Measurements from ENCODE around the gene KIRREL1. TPM values are rescaled to one million over a fixed set of nuclear protein-coding genes. Genes with fewer than 3 reads are reported as not detected.

KIRREL1 gene
- total RNA-seq, 1 experiment from 2014 or later, result 101 TPM

DNA sequence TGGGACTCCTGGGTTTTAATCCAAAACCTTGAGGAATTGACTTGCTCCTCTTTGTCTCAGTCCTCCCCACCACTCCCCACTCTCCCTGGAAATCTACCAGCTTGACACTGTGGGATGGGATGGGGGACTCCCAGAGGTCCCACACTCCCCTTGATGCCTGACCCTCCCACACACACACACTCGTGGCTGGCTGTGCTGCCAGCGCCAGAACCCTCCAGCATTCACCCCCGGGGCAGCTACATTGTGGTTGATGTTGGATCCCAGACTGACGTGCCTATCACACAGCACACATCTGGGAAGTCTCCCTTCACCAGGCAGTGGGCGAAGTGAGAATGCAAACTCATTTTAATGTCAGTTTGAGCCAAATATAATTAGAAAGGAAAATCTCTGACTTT lies 10.0 kb downstream of the KIRREL1 start:
- H3K4me1 Mint-ChIP-seq (ENCODE audit: insufficient read depth, unreplicated experiment), result peaks cover 87% of the 10 kb centered on the region
- ChIA-PET CTCF (interaction anchor here (0.7 to 26.2 kb wide), 6 partner anchors 8 to 121 kb away, joined by 3 to 494 read pairs (median 12); partner anchors contain the start of gene KIRREL1), POLR2A (interaction anchor here (0.7 to 14.0 kb wide), 3 partner anchors 8 to 83 kb away, joined by 3 to 245 read pairs (median 12); no protein-coding TSS in a partner anchor)
- peaks cover 4% of the 10 kb centered on the region for H3K36me3 Mint-ChIP-seq (ENCODE audit: insufficient read depth, unreplicated experiment)
- intact Hi-C loops (cut with micrococcal nuclease), result no loop called here
- H3K27me3 Mint-ChIP-seq (ENCODE audit: insufficient read depth, unreplicated experiment), result no peaks in the 10 kb centered on the region
- H3K27ac Mint-ChIP-seq (ENCODE audit: low read depth, unreplicated experiment), result peak overlapping the region; percentile 79
- no peaks in the 10 kb centered on the region for H3K9me3 Mint-ChIP-seq (ENCODE audit: unreplicated experiment)
- TF ChIP-seq, protein P1, sequence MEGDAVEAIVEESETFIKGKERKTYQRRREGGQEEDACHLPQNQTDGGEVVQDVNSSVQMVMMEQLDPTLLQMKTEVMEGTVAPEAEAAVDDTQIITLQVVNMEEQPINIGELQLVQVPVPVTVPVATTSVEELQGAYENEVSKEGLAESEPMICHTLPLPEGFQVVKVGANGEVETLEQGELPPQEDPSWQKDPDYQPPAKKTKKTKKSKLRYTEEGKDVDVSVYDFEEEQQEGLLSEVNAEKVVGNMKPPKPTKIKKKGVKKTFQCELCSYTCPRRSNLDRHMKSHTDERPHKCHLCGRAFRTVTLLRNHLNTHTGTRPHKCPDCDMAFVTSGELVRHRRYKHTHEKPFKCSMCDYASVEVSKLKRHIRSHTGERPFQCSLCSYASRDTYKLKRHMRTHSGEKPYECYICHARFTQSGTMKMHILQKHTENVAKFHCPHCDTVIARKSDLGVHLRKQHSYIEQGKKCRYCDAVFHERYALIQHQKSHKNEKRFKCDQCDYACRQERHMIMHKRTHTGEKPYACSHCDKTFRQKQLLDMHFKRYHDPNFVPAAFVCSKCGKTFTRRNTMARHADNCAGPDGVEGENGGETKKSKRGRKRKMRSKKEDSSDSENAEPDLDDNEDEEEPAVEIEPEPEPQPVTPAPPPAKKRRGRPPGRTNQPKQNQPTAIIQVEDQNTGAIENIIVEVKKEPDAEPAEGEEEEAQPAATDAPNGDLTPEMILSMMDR (IDR thresholded peaks at IDR 0.05; ENCODE audit: unreplicated experiment), result no peak
- BruUV-seq (replicated peaks), result no TSS peak
- peak; percentile 47 for DNase-seq (ENCODE audit: unreplicated experiment)
- H3K4me3 Mint-ChIP-seq (ENCODE audit: unreplicated experiment), result peak overlapping the region; percentile 22

DNA sequence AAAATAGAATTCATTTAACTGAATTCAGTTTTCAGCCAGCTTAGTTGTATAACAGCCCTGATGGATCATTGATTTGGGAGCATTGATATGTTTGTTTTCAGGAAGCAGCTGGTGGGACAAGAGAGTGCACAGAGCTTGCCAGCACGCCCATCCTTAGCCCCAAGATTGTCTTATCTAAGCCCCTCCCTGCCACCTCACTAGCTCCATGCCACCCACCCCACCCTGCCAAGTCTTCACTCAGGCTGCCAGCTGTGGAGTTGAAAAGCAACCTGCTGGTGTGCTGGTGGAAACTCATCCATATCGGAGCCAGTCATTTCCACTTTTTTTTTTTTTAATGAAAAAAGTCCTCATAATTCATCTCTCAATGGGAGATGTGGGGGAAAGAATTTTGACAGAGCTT lies 11.8 kb downstream of the KIRREL1 start:
- Mint-ChIP-seq H3K27me3 (ENCODE audit: insufficient read depth, unreplicated experiment) (no peaks in the 10 kb centered on the region), H3K36me3 (ENCODE audit: insufficient read depth, unreplicated experiment) (peaks cover 4% of the 10 kb centered on the region), H3K9me3 (ENCODE audit: unreplicated experiment) (no peaks in the 10 kb centered on the region), H3K27ac (ENCODE audit: low read depth, unreplicated experiment) (peak overlapping the region; percentile 46), H3K4me3 (ENCODE audit: unreplicated experiment) (no peak overlapping the region), H3K4me1 (ENCODE audit: insufficient read depth, unreplicated experiment) (peaks cover 88% of the 10 kb centered on the region)
- CTCF ChIA-PET, result interaction anchor here (0.6 to 26.2 kb wide), 10 partner anchors 9 to 642 kb away, joined by 3 to 494 read pairs (median 9); partner anchors contain the start of gene KIRREL1
- BruUV-seq (replicated peaks), result no TSS peak
- DNase-seq (ENCODE audit: unreplicated experiment), result no peak
- intact Hi-C loops (cut with micrococcal nuclease), result no loop called here
- POLR2A ChIA-PET, result interaction anchor here (1.0 to 14.0 kb wide), 4 partner anchors 10 to 141 kb away, joined by 3 to 245 read pairs (median 4); no protein-coding TSS in a partner anchor
- TF ChIP-seq, protein P1 (IDR thresholded peaks at IDR 0.05; ENCODE audit: unreplicated experiment), result no peak

DNA sequence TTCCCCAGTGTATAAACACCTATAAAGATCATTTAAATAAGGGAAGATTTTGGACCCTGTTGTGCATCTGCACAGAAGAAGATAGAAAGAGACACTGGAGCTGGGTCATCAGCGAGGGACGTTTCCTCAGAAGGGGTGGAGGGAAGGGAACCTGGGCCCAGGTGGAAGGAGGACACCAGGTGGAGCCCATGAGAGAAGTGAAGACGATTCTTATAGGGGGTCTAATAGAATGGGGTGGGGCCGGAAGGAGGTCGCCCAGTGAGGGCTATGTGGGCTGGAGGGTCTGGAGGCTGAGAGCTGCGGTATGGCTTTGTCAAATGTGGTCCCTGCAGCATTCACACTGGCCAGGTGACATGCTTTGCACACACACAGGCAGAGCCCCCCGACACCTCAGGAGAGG lies 13.7 kb downstream of the KIRREL1 start:
- intact Hi-C loops (cut with micrococcal nuclease), result no loop called here
- peaks cover 90% of the 10 kb centered on the region for H3K4me1 Mint-ChIP-seq (ENCODE audit: insufficient read depth, unreplicated experiment)
- H3K9me3 Mint-ChIP-seq (ENCODE audit: unreplicated experiment), result no peaks in the 10 kb centered on the region
- ChIA-PET POLR2A (interaction anchor here (0.7 to 14.0 kb wide), 5 partner anchors 11 to 23 kb away, joined by 3 to 245 read pairs (median 3); partner anchors contain the start of gene KIRREL1), CTCF (interaction anchor here (0.8 to 26.2 kb wide), 10 partner anchors 9 to 117 kb away, joined by 3 to 494 read pairs (median 6); partner anchors contain the start of gene KIRREL1)
- peak overlapping the region; percentile 77 for H3K27ac Mint-ChIP-seq (ENCODE audit: low read depth, unreplicated experiment)
- BruUV-seq (replicated peaks), result no TSS peak
- H3K4me3 Mint-ChIP-seq (ENCODE audit: unreplicated experiment), result no peak overlapping the region
- DNase-seq (ENCODE audit: unreplicated experiment), result no peak
- TF ChIP-seq, protein P1 (IDR thresholded peaks at IDR 0.05; ENCODE audit: unreplicated experiment), result no peak
- H3K36me3 Mint-ChIP-seq (ENCODE audit: insufficient read depth, unreplicated experiment), result no peaks in the 10 kb centered on the region
- H3K27me3 Mint-ChIP-seq (ENCODE audit: insufficient read depth, unreplicated experiment), result no peaks in the 10 kb centered on the region

DNA sequence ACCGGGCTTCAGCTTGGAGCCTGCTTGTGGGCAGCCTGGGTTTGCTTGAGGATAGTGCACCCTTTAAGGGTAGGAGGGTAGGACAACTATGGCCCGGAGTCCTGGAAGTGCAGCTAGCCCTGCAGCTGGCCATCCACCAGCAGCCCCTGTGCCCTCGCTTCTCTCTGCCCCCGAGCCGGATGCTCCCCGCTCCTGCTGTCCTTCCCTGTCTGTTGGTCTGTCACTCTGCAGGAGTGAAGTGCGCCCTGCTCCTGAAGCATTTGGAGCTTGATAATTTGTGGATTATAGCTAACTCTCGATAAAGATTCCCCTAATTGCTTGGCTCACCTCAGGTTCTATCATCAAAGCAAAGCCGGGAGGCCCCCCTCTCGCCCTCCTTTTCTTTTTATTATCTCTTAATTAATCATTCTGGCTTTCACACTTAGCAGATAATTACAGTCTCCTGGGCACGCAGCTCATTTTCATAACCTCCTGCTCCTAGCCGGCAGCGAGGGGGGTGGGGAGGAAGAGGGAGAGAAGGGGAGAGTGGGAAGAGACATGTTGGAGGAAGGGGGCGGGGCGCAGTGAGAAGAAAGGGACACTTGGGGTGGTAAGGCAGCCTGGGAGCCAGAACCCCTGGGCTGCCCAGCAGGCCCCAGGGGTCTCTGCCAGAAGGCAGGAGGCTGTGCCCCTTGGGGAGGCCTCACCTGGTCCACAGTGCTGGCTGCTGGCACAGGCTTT lies 14.4 kb downstream of the KIRREL1 start:
- BruUV-seq (replicated peaks), result no TSS peak
- ChIA-PET CTCF (interaction anchor here (0.6 to 26.2 kb wide), 14 partner anchors 12 to 1978 kb away, joined by 3 to 494 read pairs (median 6); partner anchors contain the start of gene KIRREL1), POLR2A (interaction anchor here (1.1 to 14.0 kb wide), 5 partner anchors 12 to 22 kb away, joined by 3 to 245 read pairs (median 5); partner anchors contain the start of gene KIRREL1)
- H3K27me3 Mint-ChIP-seq (ENCODE audit: insufficient read depth, unreplicated experiment), result no peaks in the 10 kb centered on the region
- H3K9me3 Mint-ChIP-seq (ENCODE audit: unreplicated experiment), result no peaks in the 10 kb centered on the region
- H3K36me3 Mint-ChIP-seq (ENCODE audit: insufficient read depth, unreplicated experiment), result no peaks in the 10 kb centered on the region
- H3K4me3 Mint-ChIP-seq (ENCODE audit: unreplicated experiment), result no peak overlapping the region
- intact Hi-C loops (cut with micrococcal nuclease), result no loop called here
- peaks cover 92% of the 10 kb centered on the region for H3K4me1 Mint-ChIP-seq (ENCODE audit: insufficient read depth, unreplicated experiment)
- TF ChIP-seq, protein P1 (IDR thresholded peaks at IDR 0.05; ENCODE audit: unreplicated experiment), result no peak
- no peak for DNase-seq (ENCODE audit: unreplicated experiment)
- H3K27ac Mint-ChIP-seq (ENCODE audit: low read depth, unreplicated experiment), result peak overlapping the region; percentile 98
